ENCODE data around the gene ZNF438.

ZNF438 gene

GRCh38 chr10:30819341-30820181 lies 212.1 kb downstream of the ZNF438 start:
- Mint-ChIP-seq H3K9me3 (no peaks in the 10 kb centered on the region), H3K27me3 (ENCODE audit: low read depth) (no peaks in the 10 kb centered on the region), H3K4me3 (peak overlapping the region in 2 of 3 experiments; percentile 25 to 67), H3K36me3 (ENCODE audit: low read depth) (no peaks in the 10 kb centered on the region), H3K27ac (peak overlapping the region; percentile 89 to 97 (median 92)), H3K4me1 (peaks cover 67% of the 10 kb centered on the region)
- TF ChIP-seq CTCF (IDR thresholded peaks at IDR 0.05; ENCODE audit: unreplicated experiment in 3 of 3), result no peak

- Mint-ChIP-seq H3K27me3 (ENCODE audit: low read depth) (no peaks in the 10 kb centered on the region), H3K4me1 (peaks cover 70% of the 10 kb centered on the region), H3K9me3 (no peaks in the 10 kb centered on the region), H3K27ac (peak overlapping the region; percentile 89 to 97 (median 92)), H3K36me3 (ENCODE audit: low read depth) (no peaks in the 10 kb centered on the region), H3K4me3 (peak overlapping the region in 1 of 3 experiments; percentile 25)
- no peak for TF ChIP-seq CTCF (IDR thresholded peaks at IDR 0.05; ENCODE audit: unreplicated experiment in 3 of 3)
Observed at GRCh38 chr10:30818854-30819253, 212.8 kb downstream of the ZNF438 start.

GRCh38 chr10:30818010-30818660 lies 213.5 kb downstream of the ZNF438 start:
- Mint-ChIP-seq H3K27me3 (ENCODE audit: low read depth) (no peaks in the 10 kb centered on the region), H3K9me3 (no peaks in the 10 kb centered on the region), H3K4me1 (peaks cover 77% of the 10 kb centered on the region), H3K27ac (peak overlapping the region; percentile 58 to 97 (median 92)), H3K4me3 (peak overlapping the region in 1 of 3 experiments; percentile 38), H3K36me3 (ENCODE audit: low read depth) (no peaks in the 10 kb centered on the region)
- no peak for TF ChIP-seq CTCF (IDR thresholded peaks at IDR 0.05; ENCODE audit: unreplicated experiment in 3 of 3)

GRCh38 chr10:30817541-30817940 lies 214.1 kb downstream of the ZNF438 start:
- no peaks in the 10 kb centered on the region for H3K36me3 Mint-ChIP-seq (ENCODE audit: low read depth)
- no peak overlapping the region for H3K4me3 Mint-ChIP-seq
- H3K9me3 Mint-ChIP-seq, result no peaks in the 10 kb centered on the region
- peaks cover 78% of the 10 kb centered on the region for H3K4me1 Mint-ChIP-seq
- H3K27ac Mint-ChIP-seq, result peak overlapping the region in 2 of 3 experiments; percentile 92 to 97
- no peaks in the 10 kb centered on the region for H3K27me3 Mint-ChIP-seq (ENCODE audit: low read depth)
- TF ChIP-seq CTCF (IDR thresholded peaks at IDR 0.05; ENCODE audit: unreplicated experiment in 3 of 3), result no peak

GRCh38 chr10:30816820-30817171 lies 214.9 kb downstream of the ZNF438 start:
- Mint-ChIP-seq H3K27ac (peak overlapping the region; percentile 79 to 94 (median 92)), H3K27me3 (ENCODE audit: low read depth) (no peaks in the 10 kb centered on the region), H3K36me3 (ENCODE audit: low read depth) (no peaks in the 10 kb centered on the region), H3K4me3 (no peak overlapping the region), H3K4me1 (peaks cover 82% of the 10 kb centered on the region), H3K9me3 (no peaks in the 10 kb centered on the region)
- TF ChIP-seq CTCF (IDR thresholded peaks at IDR 0.05; ENCODE audit: unreplicated experiment in 3 of 3), result no peak
